ENCODE measurements around the gene SPACA6. TPM values are rescaled to one million over a fixed set of nuclear protein-coding genes. Genes with fewer than 3 reads are reported as not detected.

Gene SPACA6
- total and polyA plus RNA-seq, 2 experiments from 2014 or later, result 7.7 to 8.0 TPM

GRCh38 chr19:51692468-51692867 lies 662 bp upstream of the SPACA6 start:
- no peak for TF ChIP-seq EZH2 (IDR thresholded peaks at IDR 0.05; ENCODE audit: insufficient read depth, poor library complexity, severe bottlenecking)
- Histone ChIP-seq H3K9ac (peak overlapping the region; percentile 91), H3K27ac (no peak overlapping the region), H3K36me3 (ENCODE audit: low read depth) (peaks cover under 1% of the 10 kb centered on the region; the same call in 1 of the 2 replicates), H3K4me3 (peak overlapping the region; percentile 87), H3K9me3 (ENCODE audit: low read depth) (no peaks in the 10 kb centered on the region), H4K20me1 (ENCODE audit: insufficient read depth) (peaks cover 6% of the 10 kb centered on the region; the same call in 1 of the 2 replicates), H3K4me1 (ENCODE audit: insufficient read depth) (peaks cover 16% of the 10 kb centered on the region), H3F3A (ENCODE audit: insufficient read depth) (peaks cover 16% of the 10 kb centered on the region), H3K4me2 (ENCODE audit: unreplicated experiment) (peak overlapping the region; percentile 50), H3K9me2 (ENCODE audit: insufficient read depth) (no peaks in the 10 kb centered on the region), H3K79me2 (ENCODE audit: insufficient read depth) (peaks cover 85% of the 10 kb centered on the region), H2AFZ (no peak overlapping the region), H3K27me3 (replicated peaks; ENCODE audit: insufficient read depth) (no peaks in the 10 kb centered on the region)
- no peak for DNase-seq
- in situ Hi-C loops (cut with MboI), result no loop called here
- WGBS, 2 experiments (ENCODE audit: low coverage in 1 of 2, low lambda C conversion rate in 2 of 2, missing lambda C conversion rate in 2 of 2), result 52 to 66% methylated on average over 8 to 13 of the region's 18 CpGs

- WGBS, 2 experiments (ENCODE audit: low coverage in 1 of 2, low lambda C conversion rate in 2 of 2, missing lambda C conversion rate in 2 of 2), result 38 to 63% methylated on average over 1 to 2 of the region's 2 CpGs
- Histone ChIP-seq H3K36me3 (ENCODE audit: low read depth) (peaks cover 9% of the 10 kb centered on the region), H3K27ac (no peak overlapping the region), H3K9me2 (ENCODE audit: insufficient read depth) (no peaks in the 10 kb centered on the region), H3K4me1 (ENCODE audit: insufficient read depth) (peaks cover 7% of the 10 kb centered on the region), H3K79me2 (ENCODE audit: insufficient read depth) (peaks cover 98% of the 10 kb centered on the region), H3K4me3 (no peak overlapping the region), H3K27me3 (replicated peaks; ENCODE audit: insufficient read depth) (no peaks in the 10 kb centered on the region), H3F3A (ENCODE audit: insufficient read depth) (peaks cover 15% of the 10 kb centered on the region), H3K4me2 (ENCODE audit: unreplicated experiment) (no peak overlapping the region), H4K20me1 (ENCODE audit: insufficient read depth) (peaks cover 6% of the 10 kb centered on the region; the same call in 1 of the 2 replicates), H3K9me3 (ENCODE audit: low read depth) (no peaks in the 10 kb centered on the region), H2AFZ (no peak overlapping the region), H3K9ac (no peak overlapping the region)
- in situ Hi-C loops (cut with MboI), result no loop called here
- TF ChIP-seq EZH2phosphoT487 (IDR thresholded peaks at IDR 0.05; ENCODE audit: insufficient read depth, low read depth), result no peak
- TF ChIP-seq EZH2 (IDR thresholded peaks at IDR 0.05; ENCODE audit: insufficient read depth, poor library complexity, severe bottlenecking), result no peak
- DNase-seq, result no peak
Measured at GRCh38 chr19:51693819-51694218, 689 bp downstream of the SPACA6 start.

- Histone ChIP-seq H3K27me3 (replicated peaks; ENCODE audit: insufficient read depth) (no peaks in the 10 kb centered on the region), H3F3A (ENCODE audit: insufficient read depth) (peaks cover 21% of the 10 kb centered on the region), H3K36me3 (ENCODE audit: low read depth) (peaks cover 9% of the 10 kb centered on the region), H3K4me1 (ENCODE audit: insufficient read depth) (peaks cover 7% of the 10 kb centered on the region), H3K9me2 (ENCODE audit: insufficient read depth) (no peaks in the 10 kb centered on the region), H2AFZ (no peak overlapping the region), H3K27ac (no peak overlapping the region), H3K9me3 (ENCODE audit: low read depth) (no peaks in the 10 kb centered on the region), H4K20me1 (ENCODE audit: insufficient read depth) (peaks cover 6% of the 10 kb centered on the region; the same call in 1 of the 2 replicates), H3K4me2 (ENCODE audit: unreplicated experiment) (no peak overlapping the region), H3K79me2 (ENCODE audit: insufficient read depth) (peaks cover 100% of the 10 kb centered on the region), H3K4me3 (no peak overlapping the region), H3K9ac (no peak overlapping the region)
- in situ Hi-C loops (cut with MboI), result no loop called here
- no peak for TF ChIP-seq EZH2 (IDR thresholded peaks at IDR 0.05; ENCODE audit: insufficient read depth, poor library complexity, severe bottlenecking)
- TF ChIP-seq EZH2phosphoT487 (IDR thresholded peaks at IDR 0.05; ENCODE audit: insufficient read depth, low read depth), result no peak
- 88 to 91% methylated on average over 10 of the region's 10 CpGs for whole genome bisulfite sequencing, 2 experiments (ENCODE audit: low coverage in 1 of 2, low lambda C conversion rate in 2 of 2, missing lambda C conversion rate in 2 of 2)
- no peak for DNase-seq
Measured at GRCh38 chr19:51694318-51695085, 1.4 kb downstream of the SPACA6 start.

- Histone ChIP-seq H3K4me2 (ENCODE audit: unreplicated experiment) (no peak overlapping the region), H3F3A (ENCODE audit: insufficient read depth) (peaks cover 26% of the 10 kb centered on the region), H3K36me3 (ENCODE audit: low read depth) (peaks cover 9% of the 10 kb centered on the region), H2AFZ (no peak overlapping the region), H3K9me2 (ENCODE audit: insufficient read depth) (no peaks in the 10 kb centered on the region), H3K9me3 (ENCODE audit: low read depth) (no peaks in the 10 kb centered on the region), H3K9ac (no peak overlapping the region), H4K20me1 (ENCODE audit: insufficient read depth) (peaks cover 6% of the 10 kb centered on the region), H3K79me2 (ENCODE audit: insufficient read depth) (peaks cover 98% of the 10 kb centered on the region), H3K27me3 (replicated peaks; ENCODE audit: insufficient read depth) (no peaks in the 10 kb centered on the region), H3K27ac (no peak overlapping the region), H3K4me1 (ENCODE audit: insufficient read depth) (peaks cover 7% of the 10 kb centered on the region), H3K4me3 (no peak overlapping the region)
- WGBS, 2 experiments (ENCODE audit: low coverage in 1 of 2, low lambda C conversion rate in 2 of 2, missing lambda C conversion rate in 2 of 2), result 95 to 97% methylated on average over 9 of the region's 9 CpGs
- DNase-seq, result no peak
- TF ChIP-seq EZH2 (IDR thresholded peaks at IDR 0.05; ENCODE audit: insufficient read depth, poor library complexity, severe bottlenecking) (no peak), EZH2phosphoT487 (IDR thresholded peaks at IDR 0.05; ENCODE audit: insufficient read depth, low read depth) (no peak)
- in situ Hi-C loops (cut with MboI), result no loop called here
Measured at GRCh38 chr19:51695088-51695487, 2.0 kb downstream of the SPACA6 start.
